A673 (cell line): ENCODE measurements around the gene IGSF6. TPM values are rescaled to one million over a fixed set of nuclear protein-coding genes. Genes with fewer than 3 reads are reported as not detected.

Experiments
- BruUV-seq: library from RNA; stranded (reverse); fragments of 400-500 nt; replicated peaks from 2 replicates; lab custom pipeline; 2021; lab: Mats Ljungman, UMichigan
- CTCF ChIA-PET: fragments of 300-600 bp; sonication (Branson Sonifier 250); formaldehyde crosslinking; loops from one replicate; lab custom pipeline; 2022; ENCODE audit warnings: antibody characterized with exemption; lab: Charles Lee
- POLR2A ChIA-PET: fragments of 300-600 bp; sonication (Branson Sonifier 250); formaldehyde crosslinking; loops from one replicate; lab custom pipeline; 2022; ENCODE audit warnings: antibody characterized with exemption; ENCODE audit not compliant: low non-redundant PET; lab: Charles Lee
- DNase-seq: peaks from one replicate; pipeline ENCODE4 v3.0.0-alpha.2; 2015; ENCODE audit warnings: low spot score
- H3K27ac ChIP-seq: fragments of 200-600 bp; sonication (generic); 2 replicates; pipeline ENCODE4 v1.5.1; 2016; ENCODE audit warnings: mixed run types, low read depth, mild to moderate bottlenecking, mixed read lengths, antibody characterized with exemption, low read length; ENCODE audit not compliant: poor library complexity, severe bottlenecking
- H3K27me3 ChIP-seq: fragments of 200-600 bp; sonication (generic); replicated peaks from 2 replicates; pipeline ENCODE4 v1.6.1; 2017; ENCODE audit warnings: mixed run types, low read depth, mild to moderate bottlenecking, mixed read lengths, antibody characterized with exemption, low read length; ENCODE audit not compliant: insufficient read depth, poor library complexity
- H3K36me3 ChIP-seq: fragments of 200-600 bp; sonication (generic); 2 replicates; pipeline ENCODE4 v1.6.1; 2016; ENCODE audit warnings: mixed run types, mild to moderate bottlenecking, mixed read lengths, antibody characterized with exemption, low read length; ENCODE audit not compliant: insufficient read depth, poor library complexity, severe bottlenecking
- H3K4me1 ChIP-seq: fragments of 200-600 bp; sonication (generic); 2 replicates; pipeline ENCODE4 v1.6.1; 2017; ENCODE audit warnings: mixed run types, mild to moderate bottlenecking, mixed read lengths, antibody characterized with exemption, low read length; ENCODE audit not compliant: insufficient read depth, poor library complexity, severe bottlenecking
- H3K4me3 ChIP-seq: fragments of 200-600 bp; sonication (generic); 2 replicates; pipeline ENCODE4 v1.5.1; 2016; ENCODE audit warnings: low read depth, mixed run types, mild to moderate bottlenecking, mixed read lengths, low read length; ENCODE audit not compliant: poor library complexity, severe bottlenecking
- H3K9me3 ChIP-seq: fragments of 200-600 bp; sonication (generic); 2 replicates; pipeline ENCODE4 v1.6.1; 2016; ENCODE audit warnings: mixed run types, low read depth, mild to moderate bottlenecking, mixed read lengths, antibody characterized with exemption, low read length; ENCODE audit not compliant: poor library complexity, severe bottlenecking
- EZH2 ChIP-seq: fragments of 200-600 bp; sonication (generic); IDR thresholded peaks from 2 replicates; pipeline ENCODE4 v1.6.1; 2017; ENCODE audit warnings: borderline replicate concordance, low read depth, mild to moderate bottlenecking, mixed read lengths, antibody characterized with exemption, low read length; ENCODE audit not compliant: poor library complexity, severe bottlenecking
- intact Hi-C: fragments of 100-400 bp; cut with micrococcal nuclease; formaldehyde crosslinking; loops from one replicate; pipeline ENCODE4 v1.10.0; 2022; ENCODE audit not compliant: unreplicated experiment
- total RNA-seq: library from RNA; stranded (reverse); gene quantifications from 2 replicates; pipeline ENCODE4 v1.2.3, GENCODE V29; 2021
- TF ChIP-seq, protein P1 (sequence below): fragments of 300-800, 200-600 bp; sonication (generic); conservative IDR thresholded peaks from 2 replicates; pipeline ENCODE4 v1.5.1; 2017; ENCODE audit warnings: low read depth, mild to moderate bottlenecking, antibody characterized with exemption, low read length, moderate library complexity, mixed read lengths

IGSF6 gene
- total RNA-seq, 1 experiment from 2014 or later = not detected

DNA sequence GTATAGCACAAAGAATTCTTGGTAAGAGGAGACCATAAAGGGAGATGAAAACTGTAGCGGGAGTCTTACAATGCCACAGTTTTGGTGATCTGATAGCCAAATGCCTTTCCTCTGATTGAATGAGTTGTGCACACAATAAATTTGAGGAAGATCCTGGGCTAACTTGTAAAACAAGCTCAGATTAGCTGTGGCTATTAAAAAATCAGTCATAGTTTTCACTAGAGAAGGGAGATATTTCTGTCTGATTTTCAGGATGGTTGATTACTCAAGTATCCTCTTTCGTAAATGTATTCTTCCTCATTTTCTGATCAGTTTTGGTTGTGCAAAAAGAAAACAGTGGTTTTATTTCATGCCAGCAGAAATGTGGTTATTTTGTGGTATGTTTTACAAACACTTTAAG, 62.1 kb downstream of the IGSF6 start:
- Histone ChIP-seq H3K4me3 (no peak overlapping the region), H3K4me1 (peaks cover 5% of the 10 kb centered on the region), H3K27ac (no peak overlapping the region), H3K27me3 (no peaks in the 10 kb centered on the region), H3K36me3 (no peaks in the 10 kb centered on the region), H3K9me3 (no peaks in the 10 kb centered on the region)
- intact Hi-C loops = no loop called here
- no peak for DNase-seq
- CTCF ChIA-PET = interaction anchor here (1.0 kb wide), 1 partner anchor 51 kb away, joined by 3 read pairs; no protein-coding TSS in a partner anchor
- BruUV-seq = no TSS peak
- no peak for TF ChIP-seq EZH2
- TF ChIP-seq, protein P1, sequence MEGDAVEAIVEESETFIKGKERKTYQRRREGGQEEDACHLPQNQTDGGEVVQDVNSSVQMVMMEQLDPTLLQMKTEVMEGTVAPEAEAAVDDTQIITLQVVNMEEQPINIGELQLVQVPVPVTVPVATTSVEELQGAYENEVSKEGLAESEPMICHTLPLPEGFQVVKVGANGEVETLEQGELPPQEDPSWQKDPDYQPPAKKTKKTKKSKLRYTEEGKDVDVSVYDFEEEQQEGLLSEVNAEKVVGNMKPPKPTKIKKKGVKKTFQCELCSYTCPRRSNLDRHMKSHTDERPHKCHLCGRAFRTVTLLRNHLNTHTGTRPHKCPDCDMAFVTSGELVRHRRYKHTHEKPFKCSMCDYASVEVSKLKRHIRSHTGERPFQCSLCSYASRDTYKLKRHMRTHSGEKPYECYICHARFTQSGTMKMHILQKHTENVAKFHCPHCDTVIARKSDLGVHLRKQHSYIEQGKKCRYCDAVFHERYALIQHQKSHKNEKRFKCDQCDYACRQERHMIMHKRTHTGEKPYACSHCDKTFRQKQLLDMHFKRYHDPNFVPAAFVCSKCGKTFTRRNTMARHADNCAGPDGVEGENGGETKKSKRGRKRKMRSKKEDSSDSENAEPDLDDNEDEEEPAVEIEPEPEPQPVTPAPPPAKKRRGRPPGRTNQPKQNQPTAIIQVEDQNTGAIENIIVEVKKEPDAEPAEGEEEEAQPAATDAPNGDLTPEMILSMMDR = no peak
- POLR2A ChIA-PET = no interaction called here

- peaks cover 5% of the 10 kb centered on the region for H3K4me1 ChIP-seq
- TF ChIP-seq, protein P1 = no peak
- TF ChIP-seq EZH2 = no peak
Measured at GRCh38 chr16:21589551-21589950, 62.9 kb downstream of the IGSF6 start.

More at GRCh38 chr16:21589551-21589950, 62.9 kb downstream of the IGSF6 start:
- no peak overlapping the region for H3K27ac ChIP-seq
- BruUV-seq = no TSS peak
- no peaks in the 10 kb centered on the region for H3K9me3 ChIP-seq
- ChIA-PET CTCF (interaction anchor here (1.0 kb wide), 1 partner anchor 51 kb away, joined by 3 read pairs; no protein-coding TSS in a partner anchor), POLR2A (no interaction called here)
- no peak overlapping the region for H3K4me3 ChIP-seq
- no peaks in the 10 kb centered on the region for H3K27me3 ChIP-seq
- H3K36me3 ChIP-seq = no peaks in the 10 kb centered on the region
- DNase-seq = no peak
- intact Hi-C loops = no loop called here

Other genes starting within 250 kb of the IGSF6 start
- gene METTL9, start 53.0 kb downstream of the IGSF6 start, total RNA-seq = 145 and 151 TPM in 2 replicates
- gene OTOA, start 11.4 kb upstream of the IGSF6 start, total RNA-seq = 0.13 TPM in 1 of 2 replicates, not detected in the other
- 159 and 163 TPM in 2 replicates for gene NPIPB4, start 205.1 kb upstream of the IGSF6 start, total RNA-seq